SKM-1 (cell line): ENCODE results near the gene SH3RF1.

Source experiments
- DNase-seq: peaks from one replicate; lab custom pipeline; 2025; ENCODE audit not compliant: unreplicated experiment; lab: John Stamatoyannopoulos, UW

SH3RF1 gene

GRCh38 chr4:169167957-169168858, 102.5 kb downstream of the SH3RF1 start:
- DNase-seq: no peak

GRCh38 chr4:169164669-169165415, 105.9 kb downstream of the SH3RF1 start:
- no peak for DNase-seq

GRCh38 chr4:169163947-169164668, 106.6 kb downstream of the SH3RF1 start:
- no peak for DNase-seq

- DNase-seq: no peak
Measured at GRCh38 chr4:169163495-169163894, 107.3 kb downstream of the SH3RF1 start.

- no peak for DNase-seq
Measured at GRCh38 chr4:169160825-169161224, 109.9 kb downstream of the SH3RF1 start.

- DNase-seq: no peak
Measured at GRCh38 chr4:169159624-169160171, 111.1 kb downstream of the SH3RF1 start.

GRCh38 chr4:169158861-169159260, 111.9 kb downstream of the SH3RF1 start:
- DNase-seq: no peak

GRCh38 chr4:169158046-169158445, 112.7 kb downstream of the SH3RF1 start:
- no peak for DNase-seq

GRCh38 chr4:169156392-169156791, 114.4 kb downstream of the SH3RF1 start:
- no peak for DNase-seq

GRCh38 chr4:169154121-169154520, 116.6 kb downstream of the SH3RF1 start:
- DNase-seq: no peak

GRCh38 chr4:169153481-169154087, 117.2 kb downstream of the SH3RF1 start:
- no peak for DNase-seq

- DNase-seq: no peak
Measured at GRCh38 chr4:169152899-169153298, 117.9 kb downstream of the SH3RF1 start.

- no peak for DNase-seq
Measured at GRCh38 chr4:169152098-169152497, 118.7 kb downstream of the SH3RF1 start.

GRCh38 chr4:169151671-169152070, 119.1 kb downstream of the SH3RF1 start:
- no peak for DNase-seq

GRCh38 chr4:169150806-169151205, 120.0 kb downstream of the SH3RF1 start:
- DNase-seq: no peak

- no peak for DNase-seq
Measured at GRCh38 chr4:169148885-169149284, 121.9 kb downstream of the SH3RF1 start.

GRCh38 chr4:169147191-169147590, 123.6 kb downstream of the SH3RF1 start:
- DNase-seq: no peak

GRCh38 chr4:169144061-169144600, 126.6 kb downstream of the SH3RF1 start:
- no peak for DNase-seq

GRCh38 chr4:169143335-169143734, 127.4 kb downstream of the SH3RF1 start:
- DNase-seq: no peak

GRCh38 chr4:169142906-169143305, 127.8 kb downstream of the SH3RF1 start:
- DNase-seq: no peak
